Right cardiac atrium (tissue), 5 donors: ENCODE results near the gene TANGO2. TPM values are rescaled to one million over a fixed set of nuclear protein-coding genes. Genes with fewer than 3 reads are reported as not detected.

Experiments used
- ATAC-seq, 2 donors: fragments of 200-7000 bp; cut with Tn5 transposase; one replicate each; pipeline versions ENCODE4 v1.8.0 to v1.9.1; 2020; ENCODE audit warnings: moderate library complexity in 2 of 2, mild to moderate bottlenecking in 1 of 2
- DNase-seq, 3 donors: peaks; one replicate each; pipeline ENCODE4 v3.0.0-alpha.2; 2020
- H3K27ac ChIP-seq: one replicate; pipeline ENCODE4 v1.5.1; 2013; ENCODE audit warnings: mild to moderate bottlenecking, low read length, control low read depth, moderate library complexity
- H3K27me3 ChIP-seq: one replicate; pipeline ENCODE4 v1.6.1; 2013; ENCODE audit not compliant: control insufficient read depth, insufficient read depth
- H3K4me1 ChIP-seq: one replicate; pipeline ENCODE4 v1.6.1; 2013; ENCODE audit warnings: low read length; ENCODE audit not compliant: control insufficient read depth, insufficient read depth
- H3K4me3 ChIP-seq: one replicate; pipeline ENCODE4 v1.5.1; 2013; ENCODE audit warnings: low read length, control low read depth
- H3K9me3 ChIP-seq: one replicate; pipeline ENCODE4 v1.6.1; 2013; ENCODE audit warnings: low read length; ENCODE audit not compliant: control insufficient read depth
- WGBS: extraction: QIAGEN DNeasy Blood & Tissue Kit; methylation state at CpG from one replicate; pipeline ENCODE4 v1.1.7; 2013; 5-methylcytosine and 5-hydroxymethylcytosine counted together
- intact Hi-C, 4 donors: fragments of 100-400 bp; cut with DNase I; formaldehyde crosslinking; loops; one replicate each; pipeline versions ENCODE4 v1.11.0 to v1.14.0; 2022 to 2023
- polyA plus RNA-seq: library from polyadenylated mRNA; stranded (reverse); fragments of 200-250 nt; gene quantifications from one replicate; pipeline ENCODE4 v1.2.3, GENCODE V29; 2013
- total RNA-seq, 4 donors: library from RNA; stranded (reverse); fragmentation: NEBNext Ultra II Directional; extraction: Animal tissue kit (Norgen Biotek cat#: 25700); gene quantifications; one replicate each; pipeline ENCODE4 v1.2.1, GENCODE V29; 2021
- donor health status: healthy with polysubstance abuse.
- donor health status: DM: no; HTN: yes; CAD: no.
- donor health status: DM: no; HTN: no; CAD: no.
- donor health status: DM: no; HTN: yes; CAD: no; lungs with severe emphysema.
- donor health status: DM: yes; HTN: yes; CAD: no.

TANGO2 gene
- total and polyA plus RNA-seq, 5 donors: 61.1 to 70.4 (median 64.9) TPM

DNA sequence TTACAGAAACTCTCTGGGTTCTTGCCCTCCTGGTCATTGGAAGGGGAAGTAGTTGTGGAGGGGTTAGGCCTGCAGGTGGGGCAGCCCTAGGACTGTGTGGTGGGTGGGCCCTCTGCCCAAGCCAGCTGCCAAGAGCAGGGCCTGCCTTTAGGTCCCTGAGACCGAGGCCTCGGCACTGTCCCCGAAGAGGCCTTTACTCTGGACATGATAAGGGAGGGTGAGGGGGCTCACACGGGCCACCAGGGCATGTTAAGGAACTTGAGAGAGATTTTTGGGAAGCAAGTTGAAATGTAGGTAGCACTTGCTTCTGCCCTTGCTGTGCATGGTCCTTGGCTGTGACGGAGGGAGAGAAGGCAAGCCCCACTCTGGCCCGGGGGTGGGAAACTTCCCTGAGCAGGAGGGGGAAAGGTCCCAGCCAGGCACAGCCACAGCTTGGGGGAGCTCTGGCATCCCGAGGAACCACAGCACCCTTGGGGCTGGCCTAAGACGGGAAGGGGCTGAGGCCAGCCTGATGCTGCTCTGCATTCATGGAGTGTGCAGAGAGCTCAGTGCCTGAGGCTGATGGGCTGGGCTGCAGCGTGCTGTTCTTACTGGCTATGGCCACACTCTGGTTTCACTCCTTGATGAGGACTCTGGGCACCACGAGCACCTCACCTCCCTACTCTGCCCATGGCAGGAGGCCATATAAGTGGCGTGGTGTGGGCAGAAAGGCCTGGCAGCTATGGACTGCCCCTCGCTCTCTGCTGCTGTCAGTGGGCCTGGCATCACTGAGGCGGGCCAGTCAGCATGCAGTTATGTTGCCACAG, 87.2 kb downstream of the TANGO2 start:
- H3K4me1 ChIP-seq: no peaks in the 10 kb centered on the region
- WGBS: 80% methylated on average over 13 of the region's 13 CpGs
- no peaks in the 10 kb centered on the region for H3K9me3 ChIP-seq
- no peak for ATAC-seq
- H3K27me3 ChIP-seq: no peaks in the 10 kb centered on the region
- intact Hi-C loops: no loop called here
- no peak overlapping the region for H3K4me3 ChIP-seq
- no peak overlapping the region for H3K27ac ChIP-seq
- peak; percentile 7 to 41 (median 20) for DNase-seq

DNA sequence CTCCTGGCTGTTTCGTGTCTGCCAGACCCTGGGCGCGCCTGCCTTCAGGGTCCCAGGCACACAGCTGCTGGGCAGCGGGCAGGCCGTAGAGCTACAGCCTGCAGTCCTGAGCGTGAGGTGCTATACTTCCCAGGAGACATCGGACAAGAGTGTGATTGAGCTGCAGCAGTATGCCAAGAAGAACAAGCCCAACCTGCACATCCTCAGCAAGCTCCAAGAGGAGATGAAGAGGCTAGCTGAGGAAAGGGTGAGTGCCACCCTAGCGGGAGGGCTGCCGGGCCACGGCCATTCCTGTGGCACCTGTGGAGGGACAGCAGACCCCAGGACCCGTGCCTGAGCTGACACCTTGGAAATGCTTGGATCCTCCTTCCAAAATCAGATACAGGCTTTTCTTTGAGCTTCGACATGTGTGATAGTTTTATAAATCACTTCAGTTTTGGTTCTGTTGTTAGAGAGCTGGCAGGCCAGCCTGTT, 87.9 kb downstream of the TANGO2 start:
- Histone ChIP-seq H3K4me3 (no peak overlapping the region), H3K9me3 (no peaks in the 10 kb centered on the region), H3K27me3 (no peaks in the 10 kb centered on the region), H3K4me1 (no peaks in the 10 kb centered on the region), H3K27ac (no peak overlapping the region)
- 84% methylated on average over 12 of the region's 12 CpGs for WGBS
- peak in 2 of 3 donors; percentile 3 to 30 for DNase-seq
- no peak for ATAC-seq
- intact Hi-C loops: no loop called here

DNA sequence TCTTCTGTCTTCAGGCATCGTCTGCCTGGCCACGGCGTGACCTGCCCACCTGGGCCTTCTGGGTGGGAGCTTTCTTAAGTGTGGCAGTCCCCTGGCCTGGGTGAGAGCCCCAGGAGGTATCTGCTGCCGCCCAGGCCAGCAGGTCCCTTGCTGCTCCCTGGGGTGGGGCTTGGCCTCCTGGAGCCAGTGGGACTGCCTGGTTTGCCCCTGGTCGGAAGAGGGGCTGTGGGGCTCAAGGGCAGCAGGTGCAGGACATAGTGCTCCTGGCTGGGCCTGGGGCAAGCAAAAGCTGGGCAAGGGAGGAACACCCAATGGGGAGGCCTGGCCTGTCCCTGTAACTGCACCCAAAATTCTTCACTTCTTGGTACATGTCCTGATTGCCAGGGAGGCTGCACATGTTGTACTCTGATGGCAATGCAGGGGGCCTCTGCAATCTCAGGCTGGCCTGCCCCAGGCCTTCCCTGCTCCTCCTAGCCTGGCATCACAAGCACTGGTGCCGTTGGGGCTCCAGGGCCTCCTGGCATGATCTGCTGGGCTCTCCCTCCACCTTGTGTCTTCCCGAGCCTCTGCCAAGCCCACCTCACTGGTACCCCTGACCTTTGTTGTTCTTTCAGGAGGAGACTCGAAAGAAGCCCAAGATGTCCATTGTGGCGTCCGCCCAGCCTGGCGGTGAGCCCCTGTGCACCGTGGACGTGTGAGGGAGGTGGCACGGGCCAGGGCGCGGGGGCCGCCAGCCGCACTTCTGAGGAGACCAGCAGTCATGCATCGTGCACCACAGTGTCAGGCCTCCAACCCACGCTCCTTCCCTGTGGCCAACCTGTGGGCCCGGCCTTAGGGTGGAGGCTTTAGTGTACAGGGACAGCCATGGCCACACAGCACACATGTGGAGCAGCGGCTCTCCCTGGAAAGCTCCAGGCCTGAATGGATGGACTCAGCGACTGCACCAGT, 88.8 kb downstream of the TANGO2 start:
- 84% methylated on average over 23 of the region's 23 CpGs for WGBS
- no peaks in the 10 kb centered on the region for H3K4me1 ChIP-seq
- peak; percentile 8 to 63 (median 44) for DNase-seq
- no peak for ATAC-seq
- intact Hi-C loops: no loop called here
- no peak overlapping the region for H3K27ac ChIP-seq
- no peaks in the 10 kb centered on the region for H3K9me3 ChIP-seq
- H3K27me3 ChIP-seq: no peaks in the 10 kb centered on the region
- H3K4me3 ChIP-seq: no peak overlapping the region

DNA sequence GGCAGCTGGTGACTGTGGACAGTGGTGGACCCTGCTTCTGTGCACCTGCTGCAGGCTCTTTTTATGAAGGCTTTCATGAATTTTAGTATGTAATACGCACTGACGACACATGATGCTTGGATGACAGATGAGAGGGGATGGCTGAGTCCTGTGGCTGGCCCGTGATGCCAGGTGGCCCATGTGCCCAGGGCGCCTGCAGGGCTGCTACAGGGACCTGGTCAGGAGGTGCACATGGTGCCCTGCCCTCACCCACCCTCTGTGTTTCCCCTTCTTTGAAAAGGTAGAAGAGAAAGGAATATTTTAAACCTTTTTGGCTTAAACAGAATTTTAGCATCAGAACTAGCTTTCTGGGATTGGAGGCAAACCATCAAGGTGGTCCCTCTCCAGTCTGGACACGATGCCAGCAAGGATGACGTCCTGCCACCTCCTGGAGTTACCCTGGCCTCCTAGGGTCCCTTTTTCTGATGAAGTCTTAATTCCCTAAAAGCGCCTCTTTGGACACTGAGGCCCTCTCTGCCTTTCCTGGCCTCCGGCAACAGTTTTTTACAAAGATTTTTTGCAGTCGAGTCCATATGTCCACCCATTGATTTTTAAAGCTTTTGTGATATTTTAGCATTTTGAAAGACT, 89.6 kb downstream of the TANGO2 start:
- Histone ChIP-seq H3K9me3 (no peaks in the 10 kb centered on the region), H3K4me3 (no peak overlapping the region), H3K27me3 (no peaks in the 10 kb centered on the region), H3K4me1 (no peaks in the 10 kb centered on the region), H3K27ac (no peak overlapping the region)
- DNase-seq (peak; percentile 9 to 23 (median 16)), ATAC-seq (no peak)
- 86% methylated on average over 9 of the region's 9 CpGs for WGBS
- intact Hi-C loops: no loop called here

DNA sequence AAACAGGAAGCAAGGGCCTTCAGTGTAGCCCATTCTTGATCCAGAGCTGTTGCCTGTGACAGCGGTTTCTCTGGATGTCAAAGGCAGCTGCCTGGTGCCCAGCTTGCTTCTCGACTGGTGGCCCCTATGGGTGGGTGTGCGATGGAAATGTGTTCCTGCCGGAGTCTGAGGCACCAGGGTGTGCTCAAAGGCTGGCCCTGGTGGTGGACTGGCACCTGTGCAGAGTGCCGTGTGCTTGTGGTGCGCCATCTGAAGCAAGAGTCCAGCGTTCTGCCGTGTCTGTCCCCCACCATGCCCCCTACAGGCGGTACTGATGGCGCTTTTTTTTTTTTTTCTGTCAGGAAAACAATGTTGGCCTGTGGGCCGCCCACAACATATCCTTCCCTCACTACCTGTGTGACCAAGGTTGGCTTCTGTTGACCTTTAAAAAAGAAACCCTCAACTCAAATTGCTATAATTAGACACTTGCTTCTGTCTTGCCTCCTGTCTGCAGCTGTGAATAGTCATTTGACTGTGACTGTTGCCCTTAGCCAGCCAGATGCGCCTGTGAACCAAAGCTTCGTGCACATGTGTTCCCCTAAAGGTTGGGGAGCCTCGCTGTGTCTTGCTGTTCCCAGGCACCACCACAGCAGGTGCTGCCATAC, 90.3 kb downstream of the TANGO2 start:
- no peak for ATAC-seq
- Histone ChIP-seq H3K27ac (no peak overlapping the region), H3K9me3 (no peaks in the 10 kb centered on the region), H3K27me3 (no peaks in the 10 kb centered on the region), H3K4me3 (no peak overlapping the region), H3K4me1 (no peaks in the 10 kb centered on the region)
- intact Hi-C loops: no loop called here
- WGBS: 61% methylated on average over 14 of the region's 14 CpGs
- peak; percentile 9 to 47 (median 43) for DNase-seq

DNA sequence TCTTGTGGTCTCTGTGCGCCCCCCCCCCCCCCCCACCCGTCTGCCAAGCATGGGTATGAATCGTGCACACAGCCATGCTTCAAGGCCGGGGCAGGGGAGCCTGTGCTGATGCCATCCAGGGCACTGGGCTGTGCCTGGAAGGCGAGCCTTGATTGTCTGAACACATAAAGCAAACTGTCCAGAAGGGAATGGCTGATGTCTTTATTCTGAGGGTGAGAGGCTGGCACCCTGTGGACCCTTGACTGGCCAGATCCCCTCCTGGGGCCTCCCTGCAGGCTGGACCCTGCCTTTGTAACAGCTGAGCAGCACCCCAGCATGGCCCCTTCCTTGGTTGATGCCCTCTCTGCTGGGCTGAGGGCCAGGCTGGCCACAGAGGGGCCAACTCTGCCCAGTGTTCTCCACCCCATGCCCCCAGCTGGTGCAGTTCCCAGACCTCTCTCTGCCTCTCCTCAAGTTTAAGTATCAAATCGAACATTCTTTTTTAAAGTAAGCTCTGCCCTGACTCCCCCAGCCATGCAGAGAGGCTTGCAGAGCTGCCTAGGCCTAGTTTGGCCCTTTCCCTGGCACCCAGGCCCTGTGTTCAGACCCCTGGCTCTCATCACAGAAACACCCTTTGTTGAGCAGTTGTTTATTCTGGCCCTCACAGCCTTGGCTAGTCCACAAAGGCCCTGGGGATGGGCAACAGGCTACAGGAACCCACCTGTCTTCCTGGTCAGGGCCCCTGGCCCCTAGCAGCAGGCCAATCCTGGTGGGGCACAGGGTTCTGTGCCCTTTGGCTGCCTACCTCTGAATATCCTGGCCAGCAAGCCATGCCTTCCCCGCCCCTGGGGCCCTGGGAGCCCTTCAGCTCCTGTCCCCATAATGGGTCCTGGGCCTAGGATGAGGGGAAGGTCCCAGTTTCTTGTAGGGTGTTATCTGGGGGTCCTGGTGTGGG, 91.0 kb downstream of the TANGO2 start:
- no peaks in the 10 kb centered on the region for H3K4me1 ChIP-seq

DNA sequence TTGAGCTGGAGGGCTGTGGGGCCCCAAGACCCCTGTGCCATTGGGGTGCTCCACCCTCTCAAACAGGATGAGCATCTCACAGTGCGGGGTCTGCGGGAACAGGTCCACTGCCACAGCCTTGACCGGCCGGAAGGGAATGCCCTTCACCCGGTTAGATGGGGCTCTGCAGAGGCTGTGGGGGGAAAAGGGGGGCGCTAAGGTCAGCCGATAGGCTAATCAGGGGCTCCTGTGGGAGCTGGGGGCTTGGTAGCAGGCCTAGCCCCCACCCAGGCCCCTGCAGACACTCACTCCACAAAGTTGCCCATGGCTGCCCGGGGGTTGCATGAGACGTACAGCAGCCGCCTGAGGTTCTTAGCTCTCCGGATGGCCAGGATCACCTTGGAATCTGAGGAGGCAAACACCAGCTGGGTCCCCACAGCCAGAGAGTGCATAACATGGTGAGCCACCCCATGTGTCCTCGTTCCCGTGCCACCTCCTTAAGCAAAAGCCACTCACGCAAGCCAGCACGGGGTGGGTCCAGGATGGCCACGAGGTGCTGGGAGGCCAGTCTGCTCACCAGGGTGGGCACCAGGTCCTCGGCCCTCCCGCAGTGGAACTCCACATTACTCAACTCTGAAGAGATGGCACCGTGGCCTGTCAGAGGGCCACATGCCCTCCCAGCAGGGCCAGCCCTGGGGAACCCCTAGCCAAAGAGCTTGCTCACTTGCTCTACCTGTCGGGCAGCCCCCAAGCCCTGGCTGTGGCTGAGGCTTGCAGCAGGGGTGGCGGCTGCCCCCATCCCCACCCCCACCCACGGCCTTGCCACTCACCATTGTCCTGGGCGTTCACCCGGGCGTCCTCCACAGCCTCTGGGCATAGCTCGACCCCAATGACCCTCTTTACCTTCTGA, 92.0 kb downstream of the TANGO2 start:
- intact Hi-C loops: no loop called here
- no peak for ATAC-seq
- H3K27ac ChIP-seq: no peak overlapping the region
- no peaks in the 10 kb centered on the region for H3K9me3 ChIP-seq
- no peak overlapping the region for H3K4me3 ChIP-seq
- DNase-seq: peak; percentile 13 to 52 (median 50)
- H3K27me3 ChIP-seq: no peaks in the 10 kb centered on the region
- WGBS: 83% methylated on average over 26 of the region's 26 CpGs
- no peaks in the 10 kb centered on the region for H3K4me1 ChIP-seq

More for the DNA sequence above, 91.0 kb downstream of the TANGO2 start:
- WGBS: 81% methylated on average over 7 of the region's 7 CpGs
- Histone ChIP-seq H3K4me3 (no peak overlapping the region), H3K9me3 (no peaks in the 10 kb centered on the region), H3K27me3 (no peaks in the 10 kb centered on the region), H3K27ac (no peak overlapping the region)
- intact Hi-C loops: no loop called here
- ATAC-seq (no peak), DNase-seq (peak; percentile 13 to 44 (median 42))

DNA sequence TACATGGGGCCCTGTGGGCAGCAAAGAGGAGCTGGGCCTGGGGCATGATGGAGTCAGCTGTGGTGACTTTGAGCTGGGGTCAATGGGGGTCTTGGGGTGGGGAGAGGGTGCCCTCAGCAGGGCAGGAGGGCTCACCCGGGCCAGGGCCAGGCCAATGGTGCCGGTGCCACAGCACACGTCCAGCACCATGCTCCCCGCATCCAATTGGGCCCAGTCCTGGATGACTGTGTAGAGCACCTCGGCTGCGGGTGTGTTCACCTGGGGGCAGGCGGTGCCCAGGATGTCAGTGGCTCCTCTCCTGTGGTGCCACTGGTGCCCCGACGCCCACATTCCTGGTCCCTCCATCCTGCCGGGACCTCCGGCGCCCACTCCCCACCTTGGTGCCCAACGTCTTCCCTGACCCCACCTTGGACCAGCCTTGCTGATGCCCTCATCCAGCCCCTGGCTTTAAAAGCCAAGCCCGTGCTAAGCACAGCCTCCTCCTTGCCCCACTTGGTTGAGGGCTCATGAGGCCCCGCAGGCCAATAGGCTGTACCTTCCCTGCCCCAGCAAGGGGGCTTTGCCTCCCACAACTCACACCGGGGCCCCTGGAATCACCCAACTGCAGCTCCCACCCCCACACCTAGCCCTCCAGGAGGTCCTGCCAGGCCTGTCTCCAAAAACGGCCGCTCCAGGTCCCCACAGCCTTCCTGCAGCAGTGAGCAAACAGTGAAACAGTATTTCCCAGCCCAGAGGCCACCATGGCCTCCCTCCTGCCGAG, 92.8 kb downstream of the TANGO2 start:
- no peaks in the 10 kb centered on the region for H3K27me3 ChIP-seq
- no peaks in the 10 kb centered on the region for H3K9me3 ChIP-seq
- ATAC-seq: no peak
- no peaks in the 10 kb centered on the region for H3K4me1 ChIP-seq
- DNase-seq: peak; percentile 16 to 59 (median 58)
- intact Hi-C loops: no loop called here
- no peak overlapping the region for H3K27ac ChIP-seq
- no peak overlapping the region for H3K4me3 ChIP-seq
- WGBS: 87% methylated on average over 19 of the region's 19 CpGs
